Heart left ventricle (tissue), 13 donors: ENCODE data around the gene MPDZ.

Experiments
- CTCF ChIP-seq, 12 donors: fragments of 200-600 bp; sonication (generic) in 4 of 12; IDR thresholded peaks; one replicate each; pipeline versions ENCODE4 v1.5.0 to v1.8.0; 2018 to 2022; ENCODE audit warnings: antibody characterized with exemption in 12 of 12, mild to moderate bottlenecking in 5 of 12
- POLR2A ChIP-seq, 2 donors: fragments of 450-650 bp; IDR thresholded peaks; one replicate each; pipeline ENCODE4 v1.6.1; 2017; ENCODE audit warnings: antibody characterized with exemption in 2 of 2, mild to moderate bottlenecking in 2 of 2, moderate library complexity in 2 of 2
- donor health status: ischemic (EF 13 %, LVEDD 7.1; RV severe dilation, severe dysfunction).
- donor health status: DM: no; HTN: yes; CAD: no.
- donor health status: DM: no; HTN: no; CAD: no.
- donor health status: ischemic (EF 25% LVEDD 6.9; RV normal size, moderate dysfunction).
- donor health status: ischemic (EF 25% LVEDD 5.7; RV mildly dilated, moderate dysfunction).
- donor health status: ischemic (EF 35%, LVEDD 5.7; RV mildly dilated, moderate dysfunction).
- donor health status: nonischemic (EF 11% LVEDD 7.7; RV severe dilation, severe dysfunction).
- donor health status: DM: yes; HTN: yes; CAD: no.
- donor health status: PGD.
- donor health status: ischemic (EF 29% LVEDD 5.4; RV normal size, mild dysfunction).
- donor health status: nonischemic (EF 23%, LVEDD 6.1; RV moderate dilation, normal function).

DNA sequence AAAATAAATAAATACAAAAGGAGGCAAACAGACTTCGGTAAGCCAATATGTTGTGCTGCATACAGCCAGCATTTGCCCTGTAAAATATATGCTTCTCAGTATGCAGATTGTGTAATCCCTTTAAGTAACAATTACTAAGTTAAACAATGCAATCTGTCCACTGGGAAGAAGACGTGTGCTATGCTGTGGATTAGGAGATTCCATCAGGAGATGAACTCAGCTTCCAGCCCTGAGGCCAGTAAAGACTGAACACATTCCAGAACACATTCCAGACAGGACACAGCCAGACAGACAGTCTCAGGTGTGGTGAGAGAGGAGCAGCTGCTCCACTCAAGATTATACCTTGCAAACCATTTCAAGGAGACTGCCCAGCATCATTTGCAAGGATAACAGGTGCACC lies 97.8 kb downstream of the MPDZ start:
- TF ChIP-seq CTCF (IDR thresholded peaks at IDR 0.05) (no peak), POLR2A (IDR thresholded peaks at IDR 0.05) (no peak)
